IPS DF 6.9 (cell line): ENCODE measurements around the gene MARS1.

Source experiments
- DNase-seq: peaks from one replicate; pipeline ENCODE4 v3.0.0-alpha.2; 2013; ENCODE audit warnings: low read depth, low spot score
- H3K27ac ChIP-seq: one replicate; pipeline ENCODE4 v1.5.1; 2013; ENCODE audit warnings: low read length, control low read depth
- H3K27me3 ChIP-seq: 2 replicates; pipeline ENCODE4 v1.6.1; 2013; ENCODE audit warnings: mild to moderate bottlenecking, low read length; ENCODE audit not compliant: control insufficient read depth, insufficient read depth
- H3K36me3 ChIP-seq: 2 replicates; pipeline ENCODE4 v1.6.1; 2013; ENCODE audit warnings: low read length; ENCODE audit not compliant: control insufficient read depth, insufficient read depth
- H3K4me1 ChIP-seq: 2 replicates; pipeline ENCODE4 v1.6.1; 2013; ENCODE audit warnings: low read length; ENCODE audit not compliant: control insufficient read depth, insufficient read depth
- H3K4me3 ChIP-seq: 2 replicates; pipeline ENCODE4 v1.5.1; 2013; ENCODE audit warnings: mild to moderate bottlenecking, low read length
- H3K9me3 ChIP-seq: 2 replicates; pipeline ENCODE4 v1.6.1; 2013; ENCODE audit warnings: low read length, inconsistent platforms; ENCODE audit not compliant: control insufficient read depth, insufficient read depth
- WGBS: extraction: QIAGEN DNeasy Blood & Tissue Kit; methylation state at CpG from one replicate; pipeline ENCODE4 v1.1.7; 2013; ENCODE audit warnings: mixed read lengths, missing lambda C conversion rate; ENCODE audit not compliant: insufficient read length, insufficient coverage; 5-methylcytosine and 5-hydroxymethylcytosine counted together

MARS1 gene

GRCh38 chr12:57450057-57450456 is 37.8 kb upstream of the MARS1 start:
- H3K36me3 ChIP-seq = no peaks in the 10 kb centered on the region
- H3K4me3 ChIP-seq = no peak overlapping the region
- no peaks in the 10 kb centered on the region for H3K27me3 ChIP-seq
- DNase-seq = no peak
- no peaks in the 10 kb centered on the region for H3K9me3 ChIP-seq
- no peak overlapping the region for H3K27ac ChIP-seq
- no CpG with 5 or more reads among the region's 3 CpGs for WGBS
- H3K4me1 ChIP-seq = peaks cover 7% of the 10 kb centered on the region; the same call in 1 of the 2 replicates

- Histone ChIP-seq H3K9me3 (no peaks in the 10 kb centered on the region), H3K4me3 (no peak overlapping the region), H3K27me3 (no peaks in the 10 kb centered on the region), H3K4me1 (peaks cover 8% of the 10 kb centered on the region; the same call in 1 of the 2 replicates), H3K27ac (no peak overlapping the region), H3K36me3 (no peaks in the 10 kb centered on the region)
- no CpG with 5 or more reads among the region's 6 CpGs for WGBS
- DNase-seq = no peak
Observed at GRCh38 chr12:57451233-57451778, 36.6 kb upstream of the MARS1 start.

GRCh38 chr12:57452181-57452936 is 35.5 kb upstream of the MARS1 start:
- no peaks in the 10 kb centered on the region for H3K9me3 ChIP-seq
- no peaks in the 10 kb centered on the region for H3K36me3 ChIP-seq
- no peaks in the 10 kb centered on the region for H3K27me3 ChIP-seq
- WGBS = no CpG with 5 or more reads among the region's 9 CpGs
- H3K27ac ChIP-seq = no peak overlapping the region
- no peak overlapping the region for H3K4me3 ChIP-seq
- DNase-seq = no peak
- H3K4me1 ChIP-seq = peaks cover 12% of the 10 kb centered on the region; the same call in 1 of the 2 replicates

DNA sequence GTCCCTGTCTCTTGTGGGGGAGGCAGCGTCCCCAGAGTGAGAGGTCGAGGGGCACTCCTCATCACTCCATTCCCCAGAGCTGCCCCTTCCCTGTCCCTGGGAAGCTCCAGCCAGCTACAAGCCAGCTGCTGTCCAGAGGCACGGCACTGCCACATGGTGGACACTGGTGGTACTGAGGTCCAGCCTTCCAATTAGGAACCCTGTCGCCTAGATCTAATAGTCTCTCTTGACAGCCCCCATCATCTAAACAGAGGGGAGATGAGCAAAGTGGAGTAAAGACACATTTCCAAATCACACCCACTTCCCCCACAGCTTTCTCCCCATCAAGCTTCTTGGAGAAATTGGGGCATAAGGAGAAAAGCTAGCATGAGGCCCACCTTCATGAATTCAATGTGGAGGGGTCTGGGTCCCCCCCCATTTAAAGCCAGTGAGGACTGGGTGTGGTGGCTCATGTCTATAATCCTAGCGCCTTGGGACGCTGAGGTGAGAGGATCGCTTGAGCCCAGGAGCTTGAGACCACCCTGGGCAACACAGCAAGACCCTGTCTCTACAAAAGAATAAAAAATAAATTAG is 34.8 kb upstream of the MARS1 start:
- H3K27me3 ChIP-seq = no peaks in the 10 kb centered on the region
- H3K27ac ChIP-seq = no peak overlapping the region
- no peaks in the 10 kb centered on the region for H3K9me3 ChIP-seq
- no peaks in the 10 kb centered on the region for H3K36me3 ChIP-seq
- DNase-seq = no peak
- H3K4me3 ChIP-seq = no peak overlapping the region
- H3K4me1 ChIP-seq = peaks cover 12% of the 10 kb centered on the region; the same call in 1 of the 2 replicates
- WGBS = no CpG with 5 or more reads among the region's 7 CpGs

GRCh38 chr12:57454213-57454565 is 33.7 kb upstream of the MARS1 start:
- H3K4me1 ChIP-seq = peaks cover 13% of the 10 kb centered on the region; the same call in 1 of the 2 replicates
- no CpG with 5 or more reads among the region's 2 CpGs for WGBS
- H3K36me3 ChIP-seq = no peaks in the 10 kb centered on the region
- H3K4me3 ChIP-seq = no peak overlapping the region
- no peak for DNase-seq
- H3K27me3 ChIP-seq = no peaks in the 10 kb centered on the region
- no peak overlapping the region for H3K27ac ChIP-seq
- no peaks in the 10 kb centered on the region for H3K9me3 ChIP-seq

DNA sequence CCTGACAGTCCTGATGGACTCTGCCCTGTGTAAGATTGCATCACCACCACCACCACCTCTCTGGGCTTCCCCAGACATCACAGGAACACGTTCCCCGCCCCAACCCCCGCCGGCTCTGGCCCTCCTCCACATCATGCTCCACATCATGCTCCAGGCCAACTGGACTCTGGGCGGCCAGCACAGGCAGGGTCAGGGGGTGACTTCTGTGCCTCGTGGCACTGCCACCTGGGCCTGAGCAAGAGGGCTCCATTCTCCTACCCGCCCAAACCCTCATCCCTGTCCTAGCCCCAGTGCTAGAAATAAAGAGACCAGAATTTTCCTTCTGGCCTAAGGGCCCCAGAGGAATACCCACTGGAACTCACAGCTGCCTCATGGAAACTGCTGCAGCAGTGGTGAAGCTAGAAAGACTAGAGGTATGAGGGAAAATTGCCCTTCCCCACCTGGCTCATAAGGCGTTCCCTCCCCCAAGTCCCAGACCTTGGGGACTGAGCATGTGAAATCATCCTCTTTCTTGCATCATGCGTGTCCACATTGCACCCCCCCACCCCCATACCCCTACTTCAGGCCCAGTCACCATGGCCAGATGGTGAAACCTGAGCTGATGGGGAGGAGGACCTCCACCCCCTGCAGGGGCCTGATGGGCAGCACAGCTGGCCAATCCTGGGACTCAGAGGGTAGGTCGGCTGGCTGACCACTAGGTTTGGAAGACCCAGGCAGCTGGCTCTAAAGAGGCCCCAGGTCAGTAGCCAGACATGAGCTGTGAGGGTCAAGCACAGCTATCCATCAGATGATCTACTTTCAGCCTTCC is 33.1 kb upstream of the MARS1 start, which contains the start of gene INHBE:
Gene INHBE, plus strand, starts transcription at position 742 of the 808 bp plus-strand sequence. CDS start 230 bp downstream, outside the sequence.
- H3K27ac ChIP-seq = no peak within 1 kb of the TSS
- peaks cover 13% of the 10 kb centered on the region; the same call in 1 of the 2 replicates for H3K4me1 ChIP-seq
- WGBS = no CpG with 5 or more reads among the region's 10 CpGs
- no peaks in the 10 kb centered on the region for H3K27me3 ChIP-seq
- DNase-seq = no peak
- H3K4me3 ChIP-seq = peak within 1 kb of the TSS; percentile 25; the same call in 1 of the 2 replicates
- H3K36me3 ChIP-seq = no peaks in the 10 kb centered on the region
- H3K9me3 ChIP-seq = no peaks in the 10 kb centered on the region

DNA sequence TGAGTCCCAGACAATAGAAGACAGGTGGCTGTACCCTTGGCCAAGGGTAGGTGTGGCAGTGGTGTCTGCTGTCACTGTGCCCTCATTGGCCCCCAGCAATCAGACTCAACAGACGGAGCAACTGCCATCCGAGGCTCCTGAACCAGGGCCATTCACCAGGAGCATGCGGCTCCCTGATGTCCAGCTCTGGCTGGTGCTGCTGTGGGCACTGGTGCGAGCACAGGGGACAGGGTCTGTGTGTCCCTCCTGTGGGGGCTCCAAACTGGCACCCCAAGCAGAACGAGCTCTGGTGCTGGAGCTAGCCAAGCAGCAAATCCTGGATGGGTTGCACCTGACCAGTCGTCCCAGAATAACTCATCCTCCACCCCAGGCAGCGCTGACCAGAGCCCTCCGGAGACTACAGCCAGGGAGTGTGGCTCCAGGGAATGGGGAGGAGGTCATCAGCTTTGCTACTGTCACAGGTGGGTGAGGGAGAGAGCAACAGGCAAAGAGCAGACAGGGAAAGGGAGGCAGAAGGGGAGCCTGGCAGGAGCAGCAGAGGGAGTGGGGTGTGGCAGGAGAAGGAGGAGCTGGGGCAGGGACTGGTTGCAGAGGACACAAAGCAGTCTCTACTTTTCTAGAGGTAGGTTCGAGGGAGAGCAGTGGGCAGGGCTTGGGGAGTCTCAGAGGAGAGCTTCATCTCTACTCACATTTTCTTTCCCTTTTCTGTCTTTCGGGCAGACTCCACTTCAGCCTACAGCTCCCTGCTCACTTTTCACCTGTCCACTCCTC is 32.3 kb upstream of the MARS1 start:
- whole genome bisulfite sequencing = no CpG with 5 or more reads among the region's 10 CpGs
- H3K4me3 ChIP-seq = peak overlapping the region; percentile 25; the same call in 1 of the 2 replicates
- no peaks in the 10 kb centered on the region for H3K27me3 ChIP-seq
- no peaks in the 10 kb centered on the region for H3K9me3 ChIP-seq
- peaks cover 13% of the 10 kb centered on the region; the same call in 1 of the 2 replicates for H3K4me1 ChIP-seq
- DNase-seq = no peak
- H3K27ac ChIP-seq = no peak overlapping the region
- no peaks in the 10 kb centered on the region for H3K36me3 ChIP-seq

- H3K4me3 ChIP-seq = peak overlapping the region; percentile 25; the same call in 1 of the 2 replicates
- H3K9me3 ChIP-seq = no peaks in the 10 kb centered on the region
- H3K36me3 ChIP-seq = no peaks in the 10 kb centered on the region
- H3K4me1 ChIP-seq = peaks cover 13% of the 10 kb centered on the region; the same call in 1 of the 2 replicates
- no peaks in the 10 kb centered on the region for H3K27me3 ChIP-seq
- no peak for DNase-seq
- no peak overlapping the region for H3K27ac ChIP-seq
- no CpG with 5 or more reads among the region's 15 CpGs for WGBS
Observed at GRCh38 chr12:57456145-57456700, 31.6 kb upstream of the MARS1 start.

- Histone ChIP-seq H3K27ac (no peak overlapping the region), H3K4me3 (no peak overlapping the region), H3K36me3 (no peaks in the 10 kb centered on the region), H3K9me3 (no peaks in the 10 kb centered on the region), H3K4me1 (peaks cover 13% of the 10 kb centered on the region; the same call in 1 of the 2 replicates), H3K27me3 (no peaks in the 10 kb centered on the region)
- no peak for DNase-seq
- no CpG with 5 or more reads among the region's 6 CpGs for WGBS
Observed at GRCh38 chr12:57456737-57457490, 31.0 kb upstream of the MARS1 start.
